HG03378 (cell line): ENCODE data around the gene TTC19.
"Not testable (repeated sequence)": the region's sequence is repeated elsewhere in the genome, so short reads cannot be mapped to it uniquely, and the experiment has no call there.

Experiments used
- ATAC-seq: cut with Tn5 transposase; IDR thresholded peaks from one replicate; pipeline ENCODE4 v1.9.1; 2021; ENCODE audit warnings: mild to moderate bottlenecking, moderate library complexity; ENCODE audit not compliant: unreplicated experiment

Gene TTC19

GRCh38 chr17:16026895-16027294 lies 27.3 kb downstream of the TTC19 start:
- no peak for ATAC-seq

DNA sequence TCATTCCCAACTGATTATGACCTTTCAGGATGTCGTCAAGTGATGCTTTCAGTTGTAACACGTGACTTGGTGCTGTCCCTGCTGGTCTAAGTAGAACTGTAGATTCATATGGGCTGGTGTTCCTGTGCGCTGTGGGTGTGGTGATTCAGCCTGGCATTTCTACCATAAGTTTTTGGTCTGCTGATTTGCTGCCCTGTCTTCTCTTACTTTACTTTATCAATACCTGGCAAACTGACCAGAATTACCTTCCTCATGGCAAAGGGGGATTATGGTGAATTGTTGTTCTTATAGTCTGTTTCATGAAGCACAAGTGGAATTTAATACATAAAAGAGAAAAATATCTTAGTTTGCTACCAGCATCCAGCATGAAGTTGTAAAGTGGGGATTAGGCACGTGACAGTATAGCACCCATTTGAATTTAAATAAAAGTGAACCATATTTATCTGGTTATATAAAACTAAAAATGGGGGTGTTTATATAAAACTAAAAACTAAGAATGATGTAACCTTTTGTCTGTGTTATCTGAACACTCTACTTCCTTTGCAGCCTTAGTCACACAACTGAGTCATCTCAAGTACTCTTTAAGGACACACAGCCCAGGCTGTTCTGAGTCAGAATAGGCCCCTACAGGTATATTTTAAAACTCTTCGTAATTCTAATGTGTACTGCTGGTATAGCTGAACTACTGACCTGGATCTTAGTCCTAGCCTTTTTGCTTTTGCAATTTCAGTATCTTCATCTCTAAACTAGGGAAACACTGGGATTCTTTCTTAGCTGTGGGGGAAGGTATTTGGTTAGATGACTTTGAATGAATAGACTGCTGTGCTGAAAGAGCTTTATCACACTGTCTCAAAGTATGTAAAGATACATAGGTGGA lies 28.3 kb downstream of the TTC19 start:
- ATAC-seq, result peak; percentile 93

- ATAC-seq, result no peak
Observed at GRCh38 chr17:16033729-16034349, 34.2 kb downstream of the TTC19 start.

DNA sequence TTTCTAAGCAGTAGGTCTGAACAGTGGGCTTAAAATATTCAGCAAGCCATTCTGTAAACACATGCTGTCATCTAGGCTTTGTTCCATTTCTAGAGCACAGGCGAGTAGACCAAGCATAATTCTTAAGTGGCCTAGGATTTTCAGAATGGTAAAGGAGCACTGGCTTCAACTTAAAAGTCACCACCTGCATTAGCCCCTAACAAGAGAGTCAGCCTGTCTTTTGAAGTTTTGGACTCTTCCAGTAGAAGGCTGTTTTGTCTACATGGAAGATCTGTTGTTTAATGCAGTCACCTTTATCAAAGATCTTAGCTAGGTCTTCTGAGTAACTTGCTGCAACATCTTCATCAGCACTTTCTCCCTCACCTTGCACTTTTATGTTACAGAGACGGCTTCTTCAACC lies 36.6 kb downstream of the TTC19 start:
- no peak for ATAC-seq

DNA sequence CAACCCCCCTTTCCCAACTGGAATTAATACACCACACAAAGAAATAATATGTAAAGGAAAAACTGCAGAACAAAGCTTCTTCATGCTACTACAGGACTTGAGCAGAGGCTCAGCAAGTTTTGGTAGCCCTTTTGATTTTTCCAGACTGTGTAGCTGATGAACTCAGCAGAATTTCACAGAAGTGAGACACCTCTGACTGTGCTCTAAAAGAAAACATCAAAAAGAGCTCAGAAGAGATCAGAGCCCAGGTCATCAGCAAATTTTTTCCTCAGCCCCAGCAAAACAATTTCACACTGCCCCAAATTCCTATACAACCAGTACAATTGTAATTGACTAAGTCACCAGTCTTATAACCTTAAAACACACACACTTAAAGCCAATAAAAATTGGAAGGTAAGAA lies 38.0 kb downstream of the TTC19 start:
- no peak for ATAC-seq

DNA sequence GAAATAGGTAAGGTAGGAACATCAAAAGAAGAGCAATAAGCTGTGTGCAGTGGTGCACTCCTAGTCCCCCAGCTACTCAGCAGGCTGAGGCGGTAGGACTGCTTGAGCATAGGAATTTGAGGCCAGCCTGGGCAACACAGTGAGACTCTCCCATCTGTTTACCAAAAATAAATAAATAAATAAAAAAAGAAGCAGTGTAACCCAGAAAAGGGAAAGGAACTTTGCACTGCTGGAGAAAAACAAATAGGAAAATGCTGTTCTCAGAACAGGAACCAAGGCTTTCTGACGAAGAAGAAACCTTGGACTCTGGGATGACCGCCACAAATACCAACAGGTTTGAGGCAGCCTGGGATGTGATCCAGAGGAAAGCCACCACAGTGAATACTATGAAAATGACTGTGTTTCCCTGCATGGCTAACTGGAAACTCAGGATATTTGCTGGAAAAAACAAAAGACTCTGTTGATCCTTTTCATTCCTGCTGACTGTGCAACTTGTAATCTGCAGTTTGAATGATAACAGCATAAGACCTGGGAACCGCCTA lies 41.2 kb downstream of the TTC19 start:
- ATAC-seq, result no peak

DNA sequence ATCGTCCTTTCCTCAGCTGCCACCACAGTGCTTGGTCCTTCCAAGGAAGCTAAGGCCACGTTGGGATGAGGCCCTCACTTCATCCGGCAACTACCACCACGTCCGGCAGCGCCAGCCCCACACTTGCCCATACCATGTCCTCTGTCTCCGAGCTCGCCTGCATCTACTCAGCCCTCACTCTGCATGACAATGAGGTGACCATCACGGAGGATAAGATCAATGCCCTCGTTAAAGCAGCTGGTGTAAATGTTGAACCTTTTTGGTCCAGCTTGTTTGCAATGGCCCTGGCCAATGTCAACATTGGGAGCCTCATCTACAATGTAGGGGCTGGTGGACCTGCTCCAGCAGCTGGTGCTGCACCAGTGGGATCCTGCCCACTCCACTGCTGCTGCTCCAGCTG lies 44.9 kb downstream of the TTC19 start:
- no peak for ATAC-seq

DNA sequence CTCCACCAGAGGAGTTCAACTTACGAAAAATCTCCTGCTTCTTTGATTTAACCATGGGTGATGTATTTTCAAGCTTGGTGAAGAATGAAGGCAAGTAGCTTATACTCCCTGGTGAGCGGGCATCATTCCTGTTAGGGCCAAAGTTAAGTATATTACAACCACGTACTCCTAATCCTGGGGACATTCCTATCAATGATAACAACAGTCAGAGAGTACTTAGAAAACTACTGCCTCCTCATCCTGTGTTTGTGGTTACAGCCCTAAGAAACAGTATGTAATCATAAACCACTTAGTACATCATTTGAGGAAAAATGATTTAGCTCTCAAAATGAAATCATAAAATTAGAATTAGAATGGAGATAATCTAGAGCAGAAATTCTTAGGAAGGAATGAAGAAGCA lies 47.3 kb downstream of the TTC19 start:
- ATAC-seq, result no peak

DNA sequence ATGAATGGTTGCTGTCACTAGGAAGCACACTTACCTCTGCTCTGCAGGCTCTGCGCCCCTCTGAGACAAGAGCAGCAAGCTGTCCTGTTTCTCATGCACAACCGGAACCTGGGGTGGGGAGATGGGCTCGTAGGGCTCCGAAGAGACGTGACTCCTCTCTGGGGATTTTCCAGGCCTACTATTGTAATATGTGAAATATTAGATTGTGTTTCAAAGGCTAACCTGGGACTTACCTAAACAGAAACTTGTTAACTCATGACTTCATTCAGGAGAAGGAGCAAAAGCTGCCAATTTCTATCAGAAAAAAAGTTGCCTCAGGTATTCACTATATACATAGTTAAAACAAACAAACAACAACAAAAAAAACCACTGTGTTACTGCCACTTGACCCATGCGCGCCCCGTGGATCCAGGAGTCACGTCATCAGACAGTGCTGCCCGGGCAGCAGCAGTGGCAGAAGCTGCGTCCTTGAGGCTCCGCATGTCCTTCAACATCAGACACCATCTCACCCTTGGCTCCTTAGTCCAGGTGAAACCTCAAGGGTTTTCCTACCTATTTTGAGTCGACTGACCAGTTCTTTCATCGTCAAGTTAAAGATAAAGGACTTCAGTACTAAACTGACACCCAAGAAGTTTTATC lies 49.3 kb downstream of the TTC19 start:
- no peak for ATAC-seq

- no peak for ATAC-seq
Observed at GRCh38 chr17:16050844-16051243, 51.2 kb downstream of the TTC19 start.

DNA sequence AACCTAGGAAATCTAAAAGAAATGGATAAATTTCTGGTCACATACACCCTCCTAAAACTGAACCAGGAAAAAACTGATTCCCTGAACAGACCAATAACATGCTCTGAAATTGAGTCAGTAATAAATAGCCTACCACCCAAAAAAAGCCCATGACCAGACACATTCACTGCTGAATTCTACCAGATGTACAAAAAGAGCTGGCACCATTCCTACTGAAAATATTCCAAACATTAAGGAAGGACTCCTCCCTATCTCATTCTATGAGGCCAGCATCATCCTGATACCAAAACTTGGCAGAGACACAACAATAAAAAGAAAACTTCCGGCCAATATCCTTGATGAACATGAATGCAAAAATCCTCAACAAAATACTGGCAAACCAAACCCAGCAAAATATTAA lies 52.9 kb downstream of the TTC19 start:
- ATAC-seq, result no peak

- not testable (repeated sequence) for ATAC-seq
Observed at GRCh38 chr17:16055139-16055538, 55.5 kb downstream of the TTC19 start.

- ATAC-seq, result no peak
Observed at GRCh38 chr17:16061631-16062030, 62.0 kb downstream of the TTC19 start.

GRCh38 chr17:16066125-16066524 lies 66.5 kb downstream of the TTC19 start:
- ATAC-seq, result no peak

- ATAC-seq, result no peak
Observed at GRCh38 chr17:16068323-16068722, 68.7 kb downstream of the TTC19 start.

DNA sequence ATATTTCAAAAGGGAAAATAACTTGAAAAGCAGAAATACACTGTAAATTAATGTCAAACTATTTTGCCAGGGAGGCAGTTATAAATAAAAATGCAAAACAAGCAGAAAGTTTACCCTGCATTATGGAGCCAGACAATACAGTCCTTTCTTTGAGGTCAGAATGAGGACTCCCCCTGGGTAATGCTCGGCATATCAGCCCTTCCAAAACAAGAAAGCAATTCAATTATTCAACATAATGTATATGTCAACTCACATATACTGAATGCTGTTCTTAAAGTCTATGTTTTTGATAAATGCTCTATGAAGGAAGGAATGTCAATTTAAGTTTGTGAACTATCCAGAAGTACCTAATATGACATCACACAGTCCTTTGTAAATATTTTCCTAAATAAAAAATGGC lies 72.4 kb downstream of the TTC19 start:
- ATAC-seq, result no peak

GRCh38 chr17:16073845-16074244 lies 74.2 kb downstream of the TTC19 start:
- ATAC-seq, result no peak

DNA sequence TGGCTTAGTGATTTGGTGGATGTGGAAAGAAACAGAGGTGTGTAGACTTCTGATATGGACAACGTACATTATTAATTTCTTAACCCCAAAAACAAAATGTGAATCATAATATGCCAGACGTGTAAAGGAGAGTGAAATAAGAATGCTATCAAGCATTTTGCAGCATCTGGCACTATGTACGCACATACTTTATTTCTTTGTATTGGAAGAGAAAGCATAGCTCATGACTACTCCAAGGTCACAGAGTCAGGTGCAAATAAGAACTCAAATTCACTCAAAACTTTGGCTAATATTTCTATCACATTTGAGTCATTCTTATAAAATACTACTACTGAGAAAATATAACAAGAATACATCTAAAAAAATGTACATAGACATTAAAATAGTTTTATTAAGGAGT lies 74.8 kb downstream of the TTC19 start:
- ATAC-seq, result no peak

GRCh38 chr17:16075949-16076348 lies 76.3 kb downstream of the TTC19 start:
- no peak for ATAC-seq
